Gastroesophageal sphincter (tissue), 4 donors: Measurements from ENCODE around the gene MED29. TPM values are rescaled to one million over a fixed set of nuclear protein-coding genes. Genes with fewer than 3 reads are reported as not detected.

Source experiments
- ATAC-seq: fragments of 150-250 bp; one replicate; pipeline ENCODE4 v1.9.1; 2016; ENCODE audit warnings: mild to moderate bottlenecking, moderate library complexity
- H3K27ac ChIP-seq, 4 donors: fragments of 200-600 bp; sonication (generic) in 3 of 4; 1 replicate in 3 of 4; 2 replicates in 1 of 4; pipeline ENCODE4 v1.5.1; 2016 to 2019
- H3K27me3 ChIP-seq: fragments of 200-600 bp; sonication (generic); one replicate; pipeline ENCODE4 v1.5.1; 2019
- H3K36me3 ChIP-seq, 2 donors: fragments of 200-600 bp; sonication (generic); one replicate each; pipeline ENCODE4 v1.5.1; 2019; ENCODE audit warnings: control low read depth in 1 of 2
- H3K4me1 ChIP-seq, 3 donors: fragments of 200-600 bp; sonication (generic); 1 replicate in 2 of 3; 2 replicates in 1 of 3; pipeline ENCODE4 v1.5.1; 2016 to 2019; ENCODE audit warnings: control low read depth in 2 of 3
- H3K4me3 ChIP-seq, 2 donors: fragments of 200-600 bp; sonication (generic); one replicate each; pipeline ENCODE4 v1.5.1; 2019; ENCODE audit warnings: mild to moderate bottlenecking in 1 of 2, moderate library complexity in 1 of 2
- H3K9me3 ChIP-seq, 3 donors: fragments of 200-600 bp; sonication (generic); one replicate each; pipeline ENCODE4 v1.5.1; 2017 to 2019; ENCODE audit warnings: control low read depth in 2 of 3
- CTCF ChIP-seq, 4 experiments: fragments of 200-600 bp in 2 of 4; fragments of 450-650 bp in 2 of 4; sonication (generic) in 1 of 4; IDR thresholded peaks; one replicate each; pipeline ENCODE4 v1.5.1; 2017 to 2019; ENCODE audit warnings: antibody characterized with exemption in 4 of 4, mild to moderate bottlenecking in 2 of 4, moderate library complexity in 2 of 4
- EP300 ChIP-seq: sonication (generic); formaldehyde crosslinking; IDR thresholded peaks from one replicate; pipeline ENCODE4 v1.6.1; 2017; ENCODE audit warnings: antibody characterized with exemption, mild to moderate bottlenecking
- POLR2A ChIP-seq, 2 donors: fragments of 450-650 bp; IDR thresholded peaks; one replicate each; pipeline ENCODE4 v1.6.1; 2017; ENCODE audit warnings: antibody characterized with exemption in 2 of 2, mild to moderate bottlenecking in 2 of 2, moderate library complexity in 1 of 2
- POLR2AphosphoS5 ChIP-seq: sonication (generic); formaldehyde crosslinking; IDR thresholded peaks from one replicate; pipeline ENCODE4 v1.6.1; 2017; ENCODE audit warnings: antibody characterized with exemption
- WGBS, 2 donors: methylation state at CpG; one replicate each; pipeline ENCODE4 v1.1.5; 2018; ENCODE audit warnings: low coverage in 1 of 2; 5-methylcytosine and 5-hydroxymethylcytosine counted together
- total RNA-seq, 4 donors: library from RNA; depleted of rRNA; stranded (reverse); fragments of >200 nt; gene quantifications; one replicate each; pipeline ENCODE4 v1.1.0, GENCODE V29; 2016

MED29 gene
- total RNA-seq, 4 donors from 2014 or later, result 30.0 to 50.7 (median 36.4) TPM

GRCh38 chr19:39359026-39359425, 32.2 kb upstream of the MED29 start:
- no peak for TF ChIP-seq CTCF (IDR thresholded peaks at IDR 0.05)
- no peak for TF ChIP-seq EP300
- TF ChIP-seq POLR2A (IDR thresholded peaks at IDR 0.05), result no peak
- TF ChIP-seq POLR2AphosphoS5, result no peak
- Histone ChIP-seq H3K36me3 (peaks cover 0 to 100% of the 10 kb centered on the region in 2 donors), H3K27ac (no peak overlapping the region), H3K9me3 (no peaks in the 10 kb centered on the region), H3K27me3 (no peaks in the 10 kb centered on the region), H3K4me1 (peaks cover 0 to 27% (median 6%) of the 10 kb centered on the region in 3 donors), H3K4me3 (no peak overlapping the region)
- WGBS, 2 donors, result 77 to 92% methylated on average over 3 of the region's 3 CpGs
- no peak for ATAC-seq

GRCh38 chr19:39360599-39360998, 30.6 kb upstream of the MED29 start:
- WGBS, 2 donors, result 67% methylated on average over 1 of the region's 1 CpG; no CpG with 5 or more reads in 1 of the 2 donors
- Histone ChIP-seq H3K9me3 (no peaks in the 10 kb centered on the region), H3K36me3 (peaks cover 0 to 97% of the 10 kb centered on the region in 2 donors), H3K27ac (peak overlapping the region in 2 of 4 donors; percentile 37 to 73), H3K27me3 (no peaks in the 10 kb centered on the region), H3K4me3 (no peak overlapping the region), H3K4me1 (peaks cover 0 to 41% (median 10%) of the 10 kb centered on the region in 3 donors)
- no peak for TF ChIP-seq EP300
- no peak for TF ChIP-seq POLR2AphosphoS5
- ATAC-seq, result no peak

- Histone ChIP-seq H3K4me3 (no peak overlapping the region), H3K9me3 (no peaks in the 10 kb centered on the region), H3K27ac (peak overlapping the region in 3 of 4 donors; percentile 62 to 80 (median 73)), H3K4me1 (peaks cover 0 to 56% (median 10%) of the 10 kb centered on the region in 3 donors), H3K36me3 (peaks cover 0 to 90% of the 10 kb centered on the region in 2 donors), H3K27me3 (no peaks in the 10 kb centered on the region)
- 37 to 43% methylated on average over 3 to 5 of the region's 6 CpGs for WGBS, 2 donors
- ATAC-seq, result peak; percentile 82
- no peak for TF ChIP-seq CTCF (IDR thresholded peaks at IDR 0.05)
- peak; percentile 45 for TF ChIP-seq POLR2AphosphoS5
- TF ChIP-seq POLR2A (IDR thresholded peaks at IDR 0.05), result no peak
- TF ChIP-seq EP300, result no peak
Observed at GRCh38 chr19:39362682-39363657, 28.2 kb upstream of the MED29 start.

GRCh38 chr19:39363901-39364457, 27.2 kb upstream of the MED29 start:
- peak overlapping the region in 3 of 4 donors; percentile 62 to 80 (median 73) for H3K27ac ChIP-seq
- no peak overlapping the region for H3K4me3 ChIP-seq
- peaks cover 0 to 60% (median 10%) of the 10 kb centered on the region in 3 donors for H3K4me1 ChIP-seq
- no peaks in the 10 kb centered on the region for H3K9me3 ChIP-seq
- H3K27me3 ChIP-seq, result no peaks in the 10 kb centered on the region
- WGBS, 2 donors, result 50 to 86% methylated on average over 2 to 4 of the region's 5 CpGs
- peak; percentile 65 for ATAC-seq
- peaks cover 0 to 89% of the 10 kb centered on the region in 2 donors for H3K36me3 ChIP-seq
- TF ChIP-seq EP300, result no peak
- TF ChIP-seq CTCF (IDR thresholded peaks at IDR 0.05), result no peak
- TF ChIP-seq POLR2AphosphoS5, result no peak
- no peak for TF ChIP-seq POLR2A (IDR thresholded peaks at IDR 0.05)

- Histone ChIP-seq H3K4me1 (peaks cover 0 to 60% (median 10%) of the 10 kb centered on the region in 3 donors), H3K27me3 (no peaks in the 10 kb centered on the region), H3K36me3 (peaks cover 0 to 89% of the 10 kb centered on the region in 2 donors), H3K9me3 (no peaks in the 10 kb centered on the region), H3K27ac (peak overlapping the region in 3 of 4 donors; percentile 1 to 73 (median 62)), H3K4me3 (no peak overlapping the region)
- WGBS, 2 donors, result 100% methylated on average over 1 of the region's 1 CpG
- ATAC-seq, result no peak
- TF ChIP-seq EP300 (no peak), POLR2AphosphoS5 (no peak), POLR2A (IDR thresholded peaks at IDR 0.05) (no peak), CTCF (IDR thresholded peaks at IDR 0.05) (no peak)
Observed at GRCh38 chr19:39365531-39365930, 25.6 kb upstream of the MED29 start.
